DMS114 treated with DMSO at 0.1 percent for 48 hours (cell line): ENCODE data around the gene SLC27A3.

Source experiments
- DNase-seq: peaks from one replicate; lab custom pipeline; 2025; ENCODE audit not compliant: unreplicated experiment; lab: John Stamatoyannopoulos, UW

The SLC27A3 gene

DNA sequence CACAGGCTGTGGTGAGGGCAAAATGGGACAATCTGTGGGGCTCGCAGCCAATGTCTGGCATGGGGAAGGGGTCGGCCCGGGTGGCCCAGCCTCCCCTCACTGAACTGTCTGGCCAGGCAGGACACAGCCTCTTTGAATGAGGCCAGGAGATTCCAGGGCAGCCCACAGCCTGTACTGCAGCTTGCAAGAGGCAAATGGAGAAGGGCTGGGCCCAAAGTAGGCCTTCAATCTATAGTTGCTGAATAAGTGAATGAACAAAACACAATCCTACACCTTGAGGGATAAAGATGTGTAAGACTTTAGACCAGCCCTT is 23.2 kb downstream of the SLC27A3 start:
- no peak for DNase-seq

DNA sequence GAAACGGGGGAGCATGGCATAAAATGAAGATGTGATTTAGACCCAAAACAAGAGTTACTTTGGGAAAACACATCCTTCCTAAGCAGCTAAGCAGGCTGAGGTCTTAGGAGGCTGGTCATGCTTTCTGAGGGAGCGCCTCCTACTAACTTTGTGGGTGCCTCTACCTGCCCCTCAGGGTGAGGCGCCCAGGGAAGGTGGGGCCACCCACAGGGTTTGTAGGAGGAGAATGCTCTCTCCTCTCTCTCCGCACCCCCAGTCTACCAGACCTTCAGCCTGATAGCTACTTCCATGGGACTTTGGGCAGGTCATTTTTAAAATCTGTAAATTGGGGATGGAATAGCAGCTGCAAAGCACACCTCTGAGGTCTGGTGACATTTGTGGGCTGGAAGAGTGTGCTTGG is 23.8 kb downstream of the SLC27A3 start:
- DNase-seq = no peak

DNA sequence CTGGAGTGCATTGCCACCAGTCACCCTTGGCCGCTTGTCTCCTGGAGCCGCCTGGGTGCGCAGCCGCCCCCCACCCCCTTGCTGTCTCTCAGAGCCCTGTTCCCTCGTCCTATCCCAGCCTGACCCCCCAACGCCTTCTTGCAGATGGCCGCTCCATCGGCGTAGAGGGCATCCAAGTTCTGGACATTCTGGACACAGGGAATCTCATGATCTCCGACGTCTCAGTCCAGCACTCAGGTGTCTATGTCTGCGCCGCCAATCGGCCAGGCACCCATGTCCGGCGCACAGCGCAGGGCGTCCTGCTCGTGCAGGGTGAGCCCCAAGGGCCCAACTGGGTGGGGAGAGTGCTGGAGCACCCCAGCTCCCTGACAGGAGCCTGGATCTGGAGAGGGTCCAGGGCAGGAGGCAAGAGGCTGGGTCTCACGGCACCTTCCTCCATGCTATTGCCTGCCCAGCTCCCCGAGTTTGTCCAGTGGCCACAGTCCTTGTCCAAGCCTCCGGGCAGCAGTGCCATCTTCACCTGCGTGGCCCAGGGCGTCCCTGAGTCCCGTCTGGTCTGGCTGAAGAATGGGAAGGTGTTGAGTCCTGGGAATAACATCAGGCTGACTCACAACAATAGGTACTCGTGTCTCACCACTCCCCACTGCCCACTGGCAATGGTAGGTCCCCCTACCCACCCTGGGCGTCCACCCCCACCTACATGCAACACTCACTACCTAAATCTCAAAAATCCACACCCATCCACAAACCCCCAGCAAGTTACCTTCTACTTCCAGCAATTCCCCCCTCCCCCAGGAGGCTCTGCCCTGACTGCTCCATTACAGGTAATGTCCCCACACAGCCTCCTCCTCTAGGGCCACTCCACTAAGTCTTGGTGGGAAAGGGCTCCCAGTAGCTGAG is 24.6 kb downstream of the SLC27A3 start:
- DNase-seq = no peak

DNA sequence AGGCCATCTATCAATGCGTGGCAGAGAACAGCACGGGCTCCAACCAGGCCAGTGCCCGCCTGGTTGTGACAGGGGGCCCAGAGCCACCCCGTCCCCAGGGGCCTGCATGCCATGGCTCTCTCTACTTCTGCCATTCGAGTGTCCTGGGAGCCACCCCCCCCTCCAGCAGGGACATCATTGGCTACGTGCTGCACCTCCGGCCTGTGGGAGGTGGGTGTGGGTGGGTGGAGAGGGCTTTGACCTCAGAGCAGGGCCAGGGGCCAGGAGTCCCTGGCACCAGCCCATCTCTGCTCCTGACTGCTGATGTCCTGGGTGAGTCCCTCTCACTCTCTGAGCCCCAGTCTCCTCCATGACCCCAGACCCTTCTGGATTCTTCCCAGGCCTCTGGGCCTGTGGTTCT is 25.3 kb downstream of the SLC27A3 start:
- no peak for DNase-seq

DNA sequence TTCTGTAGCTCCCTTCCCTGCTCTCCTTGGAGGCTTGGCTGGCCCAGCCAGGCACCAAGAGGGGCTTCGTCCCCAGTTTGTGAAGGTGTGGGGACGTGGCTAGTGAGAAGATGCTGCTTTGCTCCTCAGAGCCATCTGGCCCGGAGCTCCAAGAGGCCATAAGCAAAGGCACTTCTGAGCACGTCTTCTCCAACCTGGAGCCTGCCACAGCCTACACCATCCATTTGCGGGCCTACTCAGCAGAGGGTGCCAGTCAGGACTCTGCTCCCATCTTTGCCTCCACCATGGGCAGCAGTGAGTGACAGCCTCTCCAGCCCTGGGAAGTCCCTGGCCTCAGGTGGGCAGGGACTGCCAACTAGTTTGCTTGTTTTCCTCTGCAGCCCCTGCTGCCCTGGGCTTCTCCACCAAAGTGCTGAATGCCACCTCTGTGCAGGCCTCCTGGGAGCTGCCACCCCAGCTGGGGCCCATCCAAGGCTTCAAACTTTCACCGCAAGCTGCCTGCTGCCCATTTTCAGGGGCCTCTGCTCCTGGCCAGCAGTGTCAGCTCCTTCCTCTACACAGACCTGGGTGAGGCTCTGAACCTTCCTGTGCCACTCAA is 25.9 kb downstream of the SLC27A3 start:
- DNase-seq = no peak

DNA sequence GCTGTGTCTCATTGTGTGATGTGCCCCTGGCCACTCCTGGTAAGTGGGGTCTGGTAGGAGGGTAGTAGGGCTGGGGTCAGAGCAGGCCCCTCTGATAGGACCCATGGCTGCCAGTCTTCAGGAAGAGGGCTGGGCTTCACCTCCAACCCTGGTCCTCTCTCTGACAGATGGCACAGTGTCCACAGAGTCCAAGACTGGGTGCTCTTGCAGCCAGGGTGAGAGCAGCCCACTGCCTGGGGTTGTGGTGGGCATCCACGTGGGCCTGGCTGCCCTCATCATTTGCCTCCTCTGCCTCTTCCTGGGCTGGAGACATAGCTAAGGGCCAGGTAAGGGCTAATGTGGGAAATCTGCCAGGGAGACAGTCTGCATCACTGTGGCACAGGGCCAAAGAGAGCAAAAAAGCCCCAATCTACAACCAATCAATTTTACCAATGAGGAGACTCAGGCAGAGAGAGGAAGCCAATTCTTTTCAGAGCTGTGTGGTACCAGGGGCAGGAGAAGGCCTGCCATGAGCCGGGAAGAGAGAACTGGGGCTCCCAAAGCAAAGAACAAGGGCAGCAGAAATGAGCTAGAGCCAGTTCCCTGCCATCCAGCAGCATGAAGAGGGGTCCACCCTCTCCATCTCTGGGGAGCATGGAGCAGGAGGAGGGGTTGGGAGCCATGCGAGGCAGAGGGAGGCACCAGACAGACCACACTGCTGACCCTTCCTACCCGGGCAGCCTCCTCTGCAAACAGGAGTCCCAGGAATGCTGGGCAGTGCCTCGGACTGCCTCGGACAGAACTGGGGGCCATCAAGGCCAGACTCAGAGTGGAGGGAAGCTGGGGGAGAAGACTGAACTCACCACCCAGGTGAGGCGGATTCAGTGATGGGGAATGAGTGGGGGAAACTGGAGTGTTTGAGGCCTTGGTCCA is 26.8 kb downstream of the SLC27A3 start:
- no peak for DNase-seq

DNA sequence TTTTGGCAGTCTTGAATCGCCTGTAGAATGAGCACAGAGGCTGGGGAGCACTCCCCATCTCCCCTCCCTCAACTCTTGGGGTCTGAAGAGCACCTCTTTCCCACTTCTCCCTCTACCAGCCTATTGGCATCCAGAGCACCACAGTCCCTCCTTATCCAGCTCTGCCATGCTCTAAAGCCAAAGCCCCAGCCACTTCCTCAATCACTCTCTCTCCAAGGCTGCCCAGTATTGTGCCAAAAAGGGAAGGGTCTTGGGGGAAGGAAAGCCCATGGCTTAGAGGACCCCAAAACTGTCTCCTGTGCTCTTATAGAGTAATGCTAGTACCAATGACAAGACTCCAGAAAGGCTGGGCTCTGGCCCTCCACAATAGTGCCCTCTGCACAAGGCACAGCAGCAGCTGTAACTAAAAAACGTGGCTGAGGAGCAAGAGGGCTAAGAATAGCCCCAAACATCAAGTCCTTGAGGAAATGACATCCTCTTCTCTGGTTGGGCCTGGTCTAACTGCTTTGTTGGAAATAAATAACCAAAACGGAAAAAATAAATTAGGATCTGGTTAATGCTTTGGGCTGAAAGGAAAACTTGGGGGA is 28.4 kb downstream of the SLC27A3 start:
- DNase-seq = no peak

DNA sequence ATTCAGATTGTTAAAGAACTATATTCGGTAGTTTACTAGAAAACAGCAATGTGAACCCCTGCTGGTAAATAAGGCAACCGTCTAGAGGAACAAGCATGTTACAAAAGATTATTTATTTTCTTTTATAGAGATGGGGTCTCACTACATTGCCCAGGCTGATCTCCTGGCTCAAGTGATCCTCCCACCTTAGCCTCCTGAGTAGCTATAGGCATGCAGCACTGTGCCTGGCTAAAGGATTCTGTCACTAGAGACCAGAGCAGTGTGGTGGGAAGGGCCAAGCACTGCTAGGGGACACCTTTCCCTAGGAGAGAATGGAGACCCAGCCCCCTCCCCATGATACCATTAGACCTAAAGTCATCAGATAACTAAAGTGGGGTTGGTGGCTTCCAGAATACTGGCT is 28.9 kb downstream of the SLC27A3 start:
- no peak for DNase-seq

DNA sequence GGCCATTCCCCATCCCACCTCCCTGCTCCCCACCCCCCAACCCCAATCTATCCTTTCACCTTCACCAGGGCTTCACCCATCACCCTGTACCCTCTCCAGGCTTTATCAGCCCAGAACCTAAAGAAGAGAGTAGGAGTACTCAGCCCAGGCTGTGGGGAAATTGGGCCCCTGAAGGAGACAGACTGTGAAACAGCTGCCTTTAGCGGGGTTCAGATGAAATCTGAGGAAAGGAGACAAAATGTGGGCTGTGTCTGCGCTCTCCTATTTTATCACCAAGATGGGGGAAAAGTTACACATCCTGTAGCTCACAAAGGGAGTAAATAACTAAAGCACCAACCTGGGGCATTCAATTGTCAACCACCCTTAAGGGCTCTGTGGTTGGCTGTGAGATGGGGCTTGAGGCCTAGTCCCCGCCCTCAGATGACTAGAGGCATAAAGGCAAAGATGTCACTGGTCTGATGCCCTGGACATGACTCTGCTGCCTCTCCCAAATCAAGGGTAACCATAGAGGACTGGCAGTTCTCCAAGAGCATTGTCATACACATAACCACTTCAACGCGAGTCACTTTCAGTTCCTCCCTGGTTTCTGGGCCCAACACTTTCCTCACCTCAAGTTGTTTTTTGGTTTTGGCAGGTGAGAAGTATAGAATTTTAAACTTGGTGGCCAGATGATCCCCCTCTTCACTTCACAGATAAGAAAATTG is 30.0 kb downstream of the SLC27A3 start:
- DNase-seq = no peak

DNA sequence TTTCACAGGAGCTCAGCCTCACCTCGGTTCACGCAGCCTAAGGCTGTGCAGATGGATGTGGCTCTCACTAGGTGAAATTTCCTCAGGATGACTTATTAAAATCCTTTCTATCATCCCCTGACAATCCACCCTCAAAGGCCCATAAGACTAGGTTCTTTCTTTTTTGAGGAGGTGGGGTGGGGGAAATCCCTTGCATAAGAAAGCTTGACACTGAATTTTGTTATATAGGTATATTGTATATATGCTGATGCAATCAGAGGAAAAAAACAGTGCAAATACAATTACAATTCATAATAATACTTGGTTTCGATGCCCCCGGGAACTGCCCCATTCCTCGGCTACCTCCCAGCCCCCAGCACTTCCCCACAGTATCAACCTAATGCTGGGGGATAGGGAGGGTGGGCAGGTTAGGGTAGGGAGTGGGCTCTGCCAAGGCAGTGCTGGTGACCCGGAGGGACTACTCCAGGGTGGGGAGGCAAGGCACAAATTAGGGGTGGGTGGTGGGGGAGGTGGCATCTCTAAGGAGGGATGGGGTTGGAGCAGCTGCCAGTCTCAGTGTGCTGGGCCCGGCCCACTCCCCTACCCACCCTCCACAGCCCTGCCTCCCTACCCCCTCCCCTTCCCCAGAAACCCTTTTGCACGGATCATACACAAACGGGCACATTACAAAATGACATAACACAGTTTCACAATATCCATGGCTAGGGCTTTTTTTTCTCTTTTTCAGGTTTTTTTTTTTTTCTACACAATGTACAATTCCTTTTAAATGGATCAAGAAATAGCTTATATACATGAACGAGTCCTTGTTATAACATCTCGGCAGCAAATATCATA is 30.9 kb downstream of the SLC27A3 start:
- DNase-seq = no peak

DNA sequence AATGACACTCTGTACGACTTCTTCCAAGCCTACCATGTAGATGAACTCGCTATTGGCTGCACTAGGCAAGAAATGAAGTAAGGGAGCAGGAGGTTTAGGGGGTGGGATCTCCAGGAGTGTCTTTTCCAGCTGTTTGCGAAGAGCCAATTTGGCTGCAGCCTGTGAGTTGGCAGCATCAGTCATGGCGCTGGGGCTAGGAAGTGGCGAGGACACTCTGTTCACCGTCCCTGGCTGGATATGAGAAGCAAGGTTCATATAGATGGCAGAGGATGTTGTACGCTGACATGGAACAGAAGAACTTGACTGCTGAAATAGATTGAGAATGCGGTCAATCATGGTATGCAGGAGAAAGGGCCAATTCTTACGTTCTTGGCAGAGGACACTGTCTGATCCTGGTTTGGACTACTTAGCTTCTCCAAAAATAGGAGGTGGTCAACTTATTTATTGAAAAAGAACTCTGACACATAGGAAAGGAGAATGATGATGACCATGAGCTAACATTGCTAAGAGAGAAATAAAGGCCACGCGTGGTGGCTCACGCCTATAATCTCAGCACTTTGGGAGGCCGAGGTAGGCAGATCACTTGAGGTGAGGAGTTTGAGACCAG is 41.2 kb downstream of the SLC27A3 start:
- no peak for DNase-seq

DNA sequence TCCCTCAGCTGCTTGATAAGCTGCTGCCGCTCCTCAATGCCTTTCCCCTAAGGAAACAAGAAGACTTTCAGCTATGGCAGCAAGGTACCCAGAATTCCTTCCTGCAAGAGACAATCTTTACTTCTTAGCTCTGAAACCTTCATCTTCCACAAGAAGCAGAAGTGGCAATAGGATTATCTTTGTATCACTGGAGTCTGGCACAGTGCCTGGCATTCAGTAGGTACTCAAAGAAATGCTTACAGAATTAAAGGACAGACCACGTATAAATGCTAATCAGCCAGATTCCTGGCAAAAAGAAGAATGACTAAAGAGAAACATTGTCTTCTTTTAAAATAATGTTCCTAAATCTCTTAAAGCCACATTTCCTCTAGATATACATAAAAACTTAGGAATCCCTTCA is 43.7 kb downstream of the SLC27A3 start:
- DNase-seq = no peak

DNA sequence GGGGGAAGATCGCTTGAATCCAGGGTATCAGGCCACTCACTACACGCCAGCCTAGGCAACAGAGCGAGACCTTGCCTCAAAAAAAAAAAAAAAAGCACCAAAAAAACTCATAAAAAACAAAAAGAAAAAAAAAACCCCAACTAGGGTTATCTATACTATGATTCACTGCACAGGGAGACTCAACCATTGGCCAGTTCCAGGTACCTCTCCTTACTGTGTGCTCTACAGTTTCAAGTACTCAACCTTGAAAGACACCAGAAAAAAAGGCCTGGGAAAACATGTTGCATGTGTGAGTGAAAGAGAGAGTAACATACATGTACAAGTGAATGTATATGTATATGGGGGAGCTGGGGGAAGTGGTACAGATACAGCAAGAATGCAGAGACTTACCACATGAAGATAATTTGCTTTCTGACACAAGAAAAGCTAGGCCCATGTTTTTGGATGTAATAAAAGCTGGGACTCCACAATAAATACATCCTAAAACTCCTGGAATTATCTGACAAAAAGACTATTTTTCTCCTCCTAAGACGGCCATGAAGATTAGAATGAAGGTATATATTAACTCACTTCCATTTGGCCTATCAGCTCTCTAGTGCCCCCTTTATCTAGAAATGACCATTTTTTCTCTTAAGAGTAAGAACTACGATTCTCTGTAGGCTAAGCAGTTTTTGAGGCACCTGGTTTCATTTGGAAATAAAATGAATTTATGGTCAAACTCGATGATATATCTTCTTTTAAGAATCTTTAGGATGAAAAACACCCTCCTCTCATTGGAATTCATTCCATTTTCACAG is 52.2 kb downstream of the SLC27A3 start:
- DNase-seq = no peak
